Measurements from ENCODE around the gene WDR73. TPM values are rescaled to one million over a fixed set of nuclear protein-coding genes. Genes with fewer than 3 reads are reported as not detected.

The WDR73 gene
- total RNA-seq, 1 experiment from 2014 or later = 53.1 TPM

- CTCF ChIA-PET = interaction anchor here (0.7 to 1.4 kb wide), 5 partner anchors 9 to 749 kb away, joined by 3 to 5 read pairs (median 3); partner anchors contain the start of gene ZSCAN2
- H3K27ac Mint-ChIP-seq (ENCODE audit: unreplicated experiment) = peak overlapping the region; percentile 89
- peak overlapping the region; percentile 99 for H3K4me3 Mint-ChIP-seq (ENCODE audit: low read depth, unreplicated experiment)
- H3K36me3 Mint-ChIP-seq (ENCODE audit: insufficient read depth, unreplicated experiment) = peaks cover 52% of the 10 kb centered on the region
- intact Hi-C loops (cut with micrococcal nuclease; ENCODE audit: unreplicated experiment) = no loop called here
- no peaks in the 10 kb centered on the region for H3K27me3 Mint-ChIP-seq (ENCODE audit: unreplicated experiment)
- peak; percentile 76 for DNase-seq
- TF ChIP-seq CTCF (IDR thresholded peaks at IDR 0.05; ENCODE audit: unreplicated experiment) = no peak
- no TSS peak for BruUV-seq (replicated peaks)
- peaks cover 17% of the 10 kb centered on the region for H3K4me1 Mint-ChIP-seq (ENCODE audit: low read depth, unreplicated experiment)
- no peaks in the 10 kb centered on the region for H3K9me3 Mint-ChIP-seq (ENCODE audit: low read depth, unreplicated experiment)
These were observed 20.5 kb downstream of the WDR73 start for GRCh38 chr15:84633311-84634227.

GRCh38 chr15:84631706-84632272, 22.3 kb downstream of the WDR73 start:
- BruUV-seq (replicated peaks) = TSS peak; percentile 55
- Mint-ChIP-seq H3K36me3 (ENCODE audit: insufficient read depth, unreplicated experiment) (peaks cover 40% of the 10 kb centered on the region), H3K27me3 (ENCODE audit: unreplicated experiment) (no peaks in the 10 kb centered on the region), H3K4me1 (ENCODE audit: low read depth, unreplicated experiment) (peaks cover 17% of the 10 kb centered on the region), H3K9me3 (ENCODE audit: low read depth, unreplicated experiment) (no peaks in the 10 kb centered on the region), H3K27ac (ENCODE audit: unreplicated experiment) (peak overlapping the region; percentile 91), H3K4me3 (ENCODE audit: low read depth, unreplicated experiment) (peak overlapping the region; percentile 88)
- no peak for DNase-seq
- TF ChIP-seq CTCF (IDR thresholded peaks at IDR 0.05; ENCODE audit: unreplicated experiment) = no peak
- intact Hi-C loops (cut with micrococcal nuclease; ENCODE audit: unreplicated experiment) = no loop called here
- CTCF ChIA-PET = interaction anchor here (0.9 to 1.5 kb wide), 5 partner anchors 15 to 61 kb away, joined by 3 to 4 read pairs (median 3); partner anchors contain the start of gene ZSCAN2

GRCh38 chr15:84629033-84629432, 25.1 kb downstream of the WDR73 start:
- TF ChIP-seq CTCF (IDR thresholded peaks at IDR 0.05; ENCODE audit: unreplicated experiment) = no peak
- H3K9me3 Mint-ChIP-seq (ENCODE audit: low read depth, unreplicated experiment) = no peaks in the 10 kb centered on the region
- CTCF ChIA-PET = interaction anchor here (0.6 to 0.7 kb wide), 2 partner anchors 18 to 394 kb away, joined by 3 read pairs; no protein-coding TSS in a partner anchor
- no TSS peak for BruUV-seq (replicated peaks)
- DNase-seq = no peak
- peak overlapping the region; percentile 50 for H3K27ac Mint-ChIP-seq (ENCODE audit: unreplicated experiment)
- no peak overlapping the region for H3K4me3 Mint-ChIP-seq (ENCODE audit: low read depth, unreplicated experiment)
- intact Hi-C loops (cut with micrococcal nuclease; ENCODE audit: unreplicated experiment) = no loop called here
- peaks cover 12% of the 10 kb centered on the region for H3K4me1 Mint-ChIP-seq (ENCODE audit: low read depth, unreplicated experiment)
- H3K36me3 Mint-ChIP-seq (ENCODE audit: insufficient read depth, unreplicated experiment) = peaks cover 46% of the 10 kb centered on the region
- H3K27me3 Mint-ChIP-seq (ENCODE audit: unreplicated experiment) = no peaks in the 10 kb centered on the region

GRCh38 chr15:84625123-84625522, 29.0 kb downstream of the WDR73 start:
- peaks cover 7% of the 10 kb centered on the region for H3K9me3 Mint-ChIP-seq (ENCODE audit: low read depth, unreplicated experiment)
- DNase-seq = no peak
- no peak overlapping the region for H3K4me3 Mint-ChIP-seq (ENCODE audit: low read depth, unreplicated experiment)
- H3K27me3 Mint-ChIP-seq (ENCODE audit: unreplicated experiment) = no peaks in the 10 kb centered on the region
- CTCF ChIA-PET = interaction anchor here (1.1 kb wide), 1 partner anchor 9 kb away, joined by 3 read pairs; no protein-coding TSS in a partner anchor
- peaks cover 30% of the 10 kb centered on the region for H3K36me3 Mint-ChIP-seq (ENCODE audit: insufficient read depth, unreplicated experiment)
- BruUV-seq (replicated peaks) = no TSS peak
- intact Hi-C loops (cut with micrococcal nuclease; ENCODE audit: unreplicated experiment) = no loop called here
- no peak for TF ChIP-seq CTCF (IDR thresholded peaks at IDR 0.05; ENCODE audit: unreplicated experiment)
- peak overlapping the region; percentile 24 for H3K27ac Mint-ChIP-seq (ENCODE audit: unreplicated experiment)
- H3K4me1 Mint-ChIP-seq (ENCODE audit: low read depth, unreplicated experiment) = no peaks in the 10 kb centered on the region

All from Calu3 (cell line).